Pancreas (tissue), 10 donors: ENCODE measurements around the gene TICAM2. TPM values are rescaled to one million over a fixed set of nuclear protein-coding genes. Genes with fewer than 3 reads are reported as not detected.

Experiments used
- ATAC-seq, 4 donors: fragments of 200-7000 bp; cut with Tn5 transposase; one replicate each; pipeline versions ENCODE4 v1.8.0 to v1.9.1; 2020; ENCODE audit warnings: mild to moderate bottlenecking in 4 of 4, moderate library complexity in 4 of 4
- DNase-seq, 6 donors: peaks; one replicate each; pipeline ENCODE4 v3.0.0-alpha.2; 2020
- FAIRE-seq: peaks from 2 replicates; lab custom pipeline; 2012; peaks lifted over from hg19 to GRCh38; lab: Jason Lieb, UNC
- H3K27ac ChIP-seq, 4 donors: fragments of 200-600 bp; sonication (generic); 1 replicate in 3 of 4; 2 replicates in 1 of 4; pipeline versions ENCODE4 v1.5.0 to v1.8.0; 2020
- H3K27me3 ChIP-seq, 4 donors: fragments of 200-600 bp; one replicate each; pipeline ENCODE4 v1.8.0; 2021
- H3K36me3 ChIP-seq, 3 donors: fragments of 200-600 bp; sonication (generic) in 1 of 3; one replicate each; pipeline versions ENCODE4 v1.5.0 to v1.8.0; 2020 to 2021
- H3K4me1 ChIP-seq, 3 donors: fragments of 200-600 bp; one replicate each; pipeline ENCODE4 v1.8.0; 2021
- H3K4me3 ChIP-seq, 4 donors: fragments of 200-600 bp; sonication (generic) in 2 of 4; one replicate each; pipeline versions ENCODE4 v1.5.0 to v1.8.0; 2020 to 2021
- H3K9me3 ChIP-seq, 4 donors: fragments of 200-600 bp; one replicate each; pipeline ENCODE4 v1.8.0; 2021
- CTCF ChIP-seq, 4 donors: fragments of 200-600 bp; sonication (generic) in 3 of 4; IDR thresholded peaks; one replicate each; pipeline versions ENCODE4 v1.5.0 to v1.8.0; 2021; ENCODE audit warnings: antibody characterized with exemption in 4 of 4
- WGBS, 2 donors: extraction: QIAGEN DNeasy Blood & Tissue Kit; methylation state at CpG; one replicate each; pipeline ENCODE4 v1.1.7; 2013; 5-methylcytosine and 5-hydroxymethylcytosine counted together
- intact Hi-C, 3 donors: fragments of 100-400 bp; cut with DNase I; formaldehyde crosslinking; loops; one replicate each; pipeline versions ENCODE4 v1.11.1 to v1.14.2; 2022
- polyA plus RNA-seq, 2 donors: library from polyadenylated mRNA; stranded (reverse); fragments of 200-250 nt; gene quantifications; one replicate each; pipeline ENCODE4 v1.2.3, GENCODE V29; 2013
- total RNA-seq, 6 donors: library from RNA; stranded (reverse); fragmentation: NEBNext Ultra II Directional in 4 of 6; extraction: Animal tissue kit (Norgen Biotek cat#: 25700) in 4 of 6; gene quantifications; one replicate each; pipeline versions ENCODE4 v1.2.1 to v1.2.4, GENCODE V29; 2021 to 2023
- donor health status: healthy with polysubstance abuse.
- donor health status: DM: no; HTN: no; CAD: no; lungs with moderate emphysema.
- donor health status: DM: no; HTN: no; CAD: no.
- donor health status: control.
- donor health status: control.
- donor health status: Bipolar disorder and iron deficiency.
- donor health status: DM: yes; HTN: yes; CAD: no.
- donor health status: DM: no; HTN: no; CAD: no.
- donor health status: DM: no; HTN: no; CAD: no.
- donor health status: DM: yes; HTN: yes; CAD: no.

The TICAM2 gene
- total and polyA plus RNA-seq, 8 donors = 1.4 to 3.4 (median 2.0) TPM

GRCh38 chr5:115575167-115576070, 26.9 kb downstream of the TICAM2 start:
- H3K9me3 ChIP-seq = no peaks in the 10 kb centered on the region
- no peak for TF ChIP-seq CTCF (IDR thresholded peaks at IDR 0.05)
- H3K27me3 ChIP-seq = no peaks in the 10 kb centered on the region
- intact Hi-C loops = loop anchor here in 1 of 3 donors (5.0 to 10.0 kb wide), 2 partner anchors 201 to 263 kb away; no protein-coding TSS in a partner anchor
- peaks cover 6 to 7% (median 7%) of the 10 kb centered on the region in 3 donors for H3K4me1 ChIP-seq
- H3K36me3 ChIP-seq = peaks cover 0 to 4% (median 0%) of the 10 kb centered on the region in 3 donors
- H3K4me3 ChIP-seq = no peak overlapping the region
- DNase-seq = no peak
- H3K27ac ChIP-seq = no peak overlapping the region
- no peak for FAIRE-seq
- no peak for ATAC-seq
- 79 to 83% methylated on average over 5 of the region's 5 CpGs for WGBS, 2 donors

- no peak for TF ChIP-seq CTCF (IDR thresholded peaks at IDR 0.05)
- Histone ChIP-seq H3K4me3 (no peak overlapping the region), H3K27ac (no peak overlapping the region), H3K9me3 (no peaks in the 10 kb centered on the region), H3K27me3 (no peaks in the 10 kb centered on the region), H3K36me3 (no peaks in the 10 kb centered on the region), H3K4me1 (peaks cover 6 to 7% (median 7%) of the 10 kb centered on the region in 3 donors)
- ATAC-seq (no peak), DNase-seq (no peak), FAIRE-seq (no peak)
- intact Hi-C loops = loop anchor here in 2 of 3 donors (5.0 to 10.0 kb wide), 2 partner anchors 198 to 261 kb away; no protein-coding TSS in a partner anchor
- 57% methylated on average over 2 of the region's 2 CpGs for WGBS, 2 donors
Observed at GRCh38 chr5:115573133-115573532, 29.1 kb downstream of the TICAM2 start.

GRCh38 chr5:115571441-115571878, 30.8 kb downstream of the TICAM2 start:
- H3K27ac ChIP-seq = peak overlapping the region in 3 of 4 donors; percentile 10 to 38 (median 21)
- H3K9me3 ChIP-seq = no peaks in the 10 kb centered on the region
- peak in 2 of 6 donors; percentile 42 to 43 for DNase-seq
- peak; percentile 80 to 91 (median 83) for ATAC-seq
- peaks cover 6 to 7% (median 7%) of the 10 kb centered on the region in 3 donors for H3K4me1 ChIP-seq
- H3K36me3 ChIP-seq = no peaks in the 10 kb centered on the region
- 36 to 38% methylated on average over 5 of the region's 5 CpGs for WGBS, 2 donors
- intact Hi-C loops = loop anchor here in 2 of 3 donors (5.0 to 10.0 kb wide), 2 partner anchors 197 to 259 kb away; no protein-coding TSS in a partner anchor
- FAIRE-seq = no peak
- no peak for TF ChIP-seq CTCF (IDR thresholded peaks at IDR 0.05)
- H3K4me3 ChIP-seq = no peak overlapping the region
- no peaks in the 10 kb centered on the region for H3K27me3 ChIP-seq

GRCh38 chr5:115568668-115569067, 33.6 kb downstream of the TICAM2 start:
- no peak for ATAC-seq
- H3K36me3 ChIP-seq = no peaks in the 10 kb centered on the region
- DNase-seq = no peak
- no peaks in the 10 kb centered on the region for H3K27me3 ChIP-seq
- FAIRE-seq = no peak
- no peak overlapping the region for H3K27ac ChIP-seq
- no peaks in the 10 kb centered on the region for H3K9me3 ChIP-seq
- H3K4me3 ChIP-seq = no peak overlapping the region
- 87 to 89% methylated on average over 1 of the region's 1 CpG for WGBS, 2 donors
- no peak for TF ChIP-seq CTCF (IDR thresholded peaks at IDR 0.05)
- peaks cover 6 to 7% (median 7%) of the 10 kb centered on the region in 3 donors for H3K4me1 ChIP-seq
- intact Hi-C loops = no loop called here
